PC-3 (cell line): ENCODE results near the gene TMEM147.

Source experiments
- CTCF ChIP-seq: fragments of 300-600 bp; sonication (generic); conservative IDR thresholded peaks from 2 replicates; pipeline ENCODE4 v1.5.1; 2017; ENCODE audit warnings: antibody characterized with exemption, low read depth, mild to moderate bottlenecking, low read length
- EZH2phosphoT487 ChIP-seq: fragments of 300-600 bp; sonication (generic); IDR thresholded peaks from 2 replicates; pipeline ENCODE4 v1.6.1; 2018; ENCODE audit warnings: mild to moderate bottlenecking, antibody characterized with exemption, low read length, borderline replicate concordance

GRCh38 chr19:35498984-35499527 is 46.4 kb upstream of the TMEM147 start:
- TF ChIP-seq EZH2phosphoT487 = no peak
- TF ChIP-seq CTCF = no peak
